NK-92 (cell line): ENCODE results near the gene ANO2.
"Not testable (repeated sequence)": the region's sequence is repeated elsewhere in the genome, so short reads cannot be mapped to it uniquely, and the experiment has no call there.

Experiments used
- DNase-seq: peaks from one replicate; lab custom pipeline; 2025; ENCODE audit not compliant: unreplicated experiment; lab: John Stamatoyannopoulos, UW

The ANO2 gene

DNA sequence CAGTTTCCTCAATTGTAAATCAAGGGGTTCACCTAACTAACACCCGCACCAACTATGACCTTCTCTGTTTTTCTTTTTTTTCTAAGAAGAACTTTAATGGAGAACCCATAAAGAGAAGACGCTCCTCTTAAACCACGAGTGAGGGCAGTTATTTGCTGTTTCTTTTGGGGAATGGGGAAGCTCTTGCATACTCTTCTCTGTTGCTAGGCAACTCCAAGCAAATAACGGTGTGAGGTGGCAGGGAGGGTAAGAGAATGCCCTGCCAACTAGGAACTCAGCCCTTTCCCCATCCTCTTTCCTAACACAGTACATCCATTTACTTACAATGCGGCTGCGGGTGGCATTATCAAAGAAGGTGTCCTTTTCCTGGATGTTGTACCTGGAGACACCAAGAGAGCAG is 114.9 kb downstream of the ANO2 start:
- no peak for DNase-seq

DNA sequence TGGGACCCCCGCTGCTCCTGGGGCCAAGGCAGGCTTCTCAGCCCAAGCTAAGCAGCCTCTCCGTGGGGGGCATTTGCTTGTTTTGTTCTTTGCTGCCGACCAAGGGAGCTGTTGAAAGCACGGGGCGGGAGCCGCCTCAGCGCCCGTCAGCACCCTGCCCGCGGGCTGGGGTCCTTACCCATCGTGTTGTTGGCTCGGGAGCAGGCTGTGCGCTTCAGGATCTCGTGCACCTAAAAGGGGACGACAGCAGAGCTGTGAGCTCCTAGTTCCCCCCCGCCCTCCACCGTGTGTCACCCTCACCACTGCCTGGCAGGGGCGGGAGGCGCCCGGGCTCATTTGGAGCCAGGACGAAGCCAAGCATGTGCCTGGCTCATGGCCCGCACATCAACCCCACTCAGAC is 117.5 kb downstream of the ANO2 start:
- DNase-seq, result no peak

DNA sequence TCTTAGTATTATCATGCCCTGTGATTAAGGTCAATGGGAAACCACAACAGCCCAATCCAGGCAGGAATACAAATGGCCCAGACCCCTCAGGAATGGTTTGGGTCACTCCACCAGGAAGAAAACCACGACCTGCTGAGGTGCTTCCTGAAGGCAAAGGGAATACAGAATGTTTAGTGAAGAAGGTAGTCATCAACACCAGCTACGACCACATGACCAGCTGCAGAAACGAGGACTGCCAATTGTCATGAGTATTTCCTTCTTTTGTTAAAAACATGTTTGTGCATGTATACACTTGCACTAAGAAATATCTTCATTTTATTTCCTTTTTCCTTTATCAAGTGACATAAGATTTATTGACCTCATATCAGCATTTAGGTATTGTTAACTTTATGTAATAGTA is 119.3 kb downstream of the ANO2 start:
- not testable (repeated sequence) for DNase-seq

DNA sequence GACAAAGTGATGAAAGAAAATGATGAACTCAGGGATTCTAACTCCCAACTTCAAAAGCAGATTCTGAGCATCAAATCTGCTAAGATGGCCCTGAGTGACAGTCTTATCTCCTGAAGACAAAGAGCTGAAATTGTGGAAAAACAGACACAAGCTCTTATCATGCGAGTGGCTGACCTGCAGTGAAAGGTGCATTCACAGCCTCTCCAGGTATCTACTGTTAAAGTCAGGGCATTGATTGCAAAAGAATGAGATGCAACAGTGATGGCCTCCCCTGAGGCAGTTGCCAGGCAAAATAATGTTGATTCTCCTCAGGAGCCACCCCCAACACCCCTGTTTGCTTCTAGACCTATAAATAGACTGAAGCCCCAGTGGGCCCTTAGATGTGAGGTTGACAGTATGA is 126.2 kb downstream of the ANO2 start:
- DNase-seq, result not testable (repeated sequence)

DNA sequence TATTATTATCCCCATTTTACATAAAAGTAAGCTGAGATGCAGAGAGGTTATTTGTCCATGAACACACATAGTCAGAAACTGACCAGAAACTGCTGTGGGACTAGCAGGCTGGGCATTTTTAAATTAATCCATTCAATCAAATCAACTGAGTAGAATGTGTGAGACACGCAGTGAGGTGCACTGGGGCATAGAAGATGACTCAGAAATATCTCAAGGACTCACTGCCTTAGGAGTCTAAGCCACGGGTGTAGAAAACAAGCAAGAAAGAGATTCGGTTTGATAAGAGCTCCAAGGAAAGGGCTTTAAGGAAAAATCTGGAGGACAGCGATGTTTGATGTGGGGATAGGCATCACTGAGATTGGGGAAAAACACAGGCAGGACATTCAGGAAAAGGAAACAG is 127.8 kb downstream of the ANO2 start:
- DNase-seq, result no peak

DNA sequence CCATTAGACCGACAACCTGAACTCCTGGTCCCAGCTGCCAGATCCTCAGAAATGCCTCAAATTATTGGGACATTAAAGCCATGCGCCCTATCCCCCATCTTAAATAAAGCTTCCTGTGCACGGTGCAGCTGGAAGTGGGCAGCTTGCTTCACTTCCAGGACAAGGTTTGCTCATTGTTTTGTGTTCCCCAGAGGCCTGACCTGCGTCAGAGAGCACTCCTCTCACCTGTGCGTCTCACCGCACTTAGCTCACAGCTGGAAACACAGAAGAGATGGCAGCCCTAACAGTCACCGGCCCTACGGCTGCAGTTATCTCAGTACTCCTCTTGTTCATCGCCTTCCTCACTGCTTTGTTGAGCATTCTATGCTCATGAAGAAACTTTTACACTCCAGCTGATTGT is 135.5 kb downstream of the ANO2 start:
- no peak for DNase-seq

DNA sequence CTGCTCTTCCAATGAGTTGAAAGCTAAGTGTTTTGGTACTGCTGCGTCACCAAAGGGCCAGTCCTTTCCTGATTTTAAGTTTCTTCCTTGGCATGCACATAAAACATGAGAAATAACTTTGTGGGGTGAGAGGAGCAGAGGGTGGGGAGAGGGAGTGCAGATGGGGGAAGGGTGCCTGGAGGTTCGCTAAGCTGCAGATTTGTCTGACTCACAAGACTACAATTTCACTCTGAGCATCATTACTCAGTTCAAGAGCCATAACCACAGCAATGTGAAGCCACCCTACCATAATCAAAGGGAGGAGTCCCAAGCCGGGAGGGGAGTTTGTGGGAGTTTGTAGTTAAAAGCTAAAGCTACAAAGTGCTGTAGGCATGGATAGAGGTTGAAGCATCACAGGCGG is 136.1 kb downstream of the ANO2 start:
- DNase-seq, result no peak

DNA sequence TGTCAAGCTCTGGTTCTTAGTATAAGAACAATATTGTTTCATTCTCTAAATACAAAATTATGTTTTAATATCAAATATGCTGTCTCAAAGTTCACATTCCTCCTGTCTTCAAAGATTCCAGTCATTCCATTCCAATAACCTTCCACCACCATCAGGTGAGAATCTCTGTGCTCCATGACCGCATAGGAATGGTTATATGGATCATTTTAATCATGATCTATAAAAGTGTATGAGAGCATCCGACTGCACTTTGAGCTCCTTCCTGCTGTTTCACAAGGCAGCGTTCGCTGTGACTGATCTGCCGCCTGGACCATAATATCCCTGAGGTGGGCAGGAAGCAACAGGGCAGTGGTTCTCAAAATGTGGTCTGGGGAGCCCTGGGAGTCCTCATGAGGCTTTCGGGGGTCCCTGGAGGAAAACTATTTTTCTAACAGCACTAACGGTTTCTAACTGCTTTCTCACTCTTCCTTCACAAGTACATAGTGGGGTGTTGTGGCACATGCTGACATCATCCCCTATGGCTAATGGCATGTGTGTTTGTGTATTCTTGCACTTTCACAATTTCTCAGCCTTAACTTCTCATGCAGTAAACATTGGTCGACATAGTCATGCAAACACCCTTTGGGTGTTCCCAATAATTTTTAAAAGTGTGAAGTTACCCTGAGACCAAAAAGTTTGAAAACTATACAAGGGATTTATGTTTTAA is 137.4 kb downstream of the ANO2 start:
- no peak for DNase-seq

DNA sequence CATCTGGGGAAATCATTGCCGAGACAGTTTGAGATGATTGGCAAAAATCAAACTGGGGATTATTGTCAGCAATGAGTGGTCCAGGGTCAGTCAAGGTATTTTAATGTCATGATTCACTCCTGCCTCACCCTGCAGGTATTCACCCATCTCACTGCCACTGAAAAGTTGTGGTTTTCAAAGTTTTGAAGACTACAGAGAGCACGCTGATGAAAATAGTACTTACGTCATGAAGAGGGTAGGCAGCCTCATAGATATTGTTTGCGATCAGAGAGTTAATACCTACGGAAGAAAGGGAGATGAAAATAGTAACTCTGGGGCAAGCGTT is 138.0 kb downstream of the ANO2 start:
- no peak for DNase-seq

DNA sequence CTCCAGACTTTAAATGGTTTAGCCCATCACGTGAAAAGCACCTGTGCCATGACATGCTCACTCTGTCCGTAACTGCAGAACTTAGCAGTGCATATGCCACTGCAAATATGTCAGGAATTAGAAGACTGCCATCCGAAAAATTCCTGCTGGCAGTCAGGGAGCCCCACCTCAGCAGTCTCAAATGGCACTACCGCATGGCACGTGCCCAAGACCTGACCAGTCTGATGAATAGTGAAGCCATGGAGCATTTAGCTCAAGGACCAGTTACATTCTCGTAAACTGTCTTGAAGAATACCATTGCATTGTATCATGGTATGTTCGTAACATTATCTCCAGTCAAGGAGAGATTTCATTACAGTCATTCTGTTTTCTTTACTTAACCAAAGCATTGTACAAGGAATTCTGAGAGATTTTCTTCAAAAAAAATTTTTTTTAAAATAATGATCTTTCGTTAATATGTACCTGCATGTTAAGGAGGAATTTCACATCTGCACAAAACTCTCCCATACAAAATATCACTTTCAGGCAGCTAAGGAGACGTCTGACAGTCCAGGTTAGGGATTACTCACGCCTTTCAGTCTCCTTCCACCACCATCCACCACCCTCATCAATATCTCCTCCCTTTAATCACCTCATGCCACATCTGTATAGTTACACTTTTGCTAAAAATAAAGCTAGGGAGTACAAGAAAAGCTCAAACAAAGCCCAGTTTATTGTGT is 138.5 kb downstream of the ANO2 start:
- DNase-seq, result no peak

DNA sequence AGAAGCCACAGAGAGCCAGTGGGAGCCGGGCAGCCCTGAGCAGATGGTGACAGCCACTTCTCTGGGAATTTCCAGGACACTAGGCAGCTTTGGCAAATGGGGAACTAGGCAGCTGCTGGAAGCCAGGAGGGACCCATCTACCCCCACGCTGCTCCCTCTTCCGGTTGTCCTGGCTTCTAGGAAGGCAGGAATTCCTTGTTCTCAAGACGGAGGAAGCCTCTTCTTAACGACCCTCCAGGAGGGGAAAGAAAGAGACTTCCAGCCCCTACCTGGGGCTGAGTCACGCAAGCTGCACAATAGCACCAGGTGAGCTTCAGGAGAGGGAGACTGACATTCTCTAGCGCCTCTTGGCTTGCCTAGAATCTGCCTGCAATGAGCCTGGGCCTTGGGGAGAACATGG is 141.5 kb downstream of the ANO2 start:
- DNase-seq, result no peak

DNA sequence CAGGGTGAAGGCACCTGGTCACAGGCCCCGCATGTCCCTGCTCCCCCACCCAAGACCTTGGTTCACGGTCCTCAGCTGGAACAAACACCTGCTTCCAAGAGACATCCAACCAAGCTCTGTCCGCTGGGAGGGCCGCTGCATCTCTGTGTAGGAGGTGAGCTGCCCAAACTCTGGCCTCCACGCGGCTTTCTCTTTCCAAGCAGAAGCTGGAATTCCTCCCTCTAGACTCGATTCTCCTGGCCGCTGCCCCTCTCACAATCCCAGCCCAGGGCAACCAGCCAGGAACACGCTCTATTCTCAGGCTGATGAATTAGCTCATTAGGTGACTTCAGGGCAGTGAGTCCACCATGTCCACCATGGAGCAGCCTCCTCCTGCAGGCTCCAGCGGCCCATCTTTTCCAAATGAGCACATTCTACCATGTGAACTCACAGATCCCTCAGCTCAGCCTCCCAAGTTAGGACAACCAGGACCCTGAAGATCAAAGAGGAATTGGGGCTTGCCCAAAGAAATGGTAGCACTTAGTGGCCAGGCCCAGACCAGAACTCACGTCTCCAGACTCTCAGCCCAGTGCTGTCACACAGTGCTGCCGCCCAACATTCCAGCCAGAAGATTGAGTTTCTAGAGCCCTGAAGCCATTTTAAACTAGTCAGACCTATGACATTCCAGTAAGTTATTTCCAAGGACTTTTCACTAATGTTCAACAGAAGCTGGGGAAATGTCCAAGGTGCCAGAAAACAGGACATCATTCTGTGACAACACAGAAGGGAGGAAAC is 146.6 kb downstream of the ANO2 start:
- DNase-seq, result no peak

DNA sequence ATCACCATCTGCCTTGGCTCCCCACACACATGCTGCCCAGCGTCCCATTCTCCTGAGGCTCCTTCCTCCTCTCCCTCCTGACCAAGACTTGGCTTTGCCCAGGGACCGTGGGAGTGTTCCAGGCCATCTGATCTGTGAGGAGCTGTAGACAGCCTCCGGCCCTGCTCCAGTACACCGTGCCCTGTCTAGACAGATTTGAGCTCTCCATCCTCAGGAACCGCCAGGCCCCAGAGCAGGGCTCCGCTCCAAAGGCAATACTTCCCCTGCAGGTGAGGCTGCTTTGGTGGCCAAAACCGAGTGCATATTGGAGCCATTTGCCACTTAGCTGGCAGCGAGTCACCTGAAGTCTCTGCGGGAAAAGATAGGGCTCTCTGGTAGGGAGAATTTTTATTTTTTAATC is 147.4 kb downstream of the ANO2 start:
- DNase-seq, result no peak

DNA sequence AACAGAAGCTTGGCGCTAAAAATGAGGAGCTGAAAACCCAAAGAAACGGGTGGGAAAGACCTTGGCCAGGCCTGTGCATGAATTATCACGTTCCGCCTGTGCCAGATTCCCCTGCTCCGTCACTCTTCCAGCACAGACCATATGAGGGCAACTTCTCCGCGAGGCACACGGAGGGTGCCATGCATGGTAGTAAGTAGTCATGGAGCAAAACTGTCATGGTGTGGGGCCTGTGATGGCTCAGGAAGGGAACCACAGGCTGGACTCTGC is 148.2 kb downstream of the ANO2 start:
- DNase-seq, result no peak

DNA sequence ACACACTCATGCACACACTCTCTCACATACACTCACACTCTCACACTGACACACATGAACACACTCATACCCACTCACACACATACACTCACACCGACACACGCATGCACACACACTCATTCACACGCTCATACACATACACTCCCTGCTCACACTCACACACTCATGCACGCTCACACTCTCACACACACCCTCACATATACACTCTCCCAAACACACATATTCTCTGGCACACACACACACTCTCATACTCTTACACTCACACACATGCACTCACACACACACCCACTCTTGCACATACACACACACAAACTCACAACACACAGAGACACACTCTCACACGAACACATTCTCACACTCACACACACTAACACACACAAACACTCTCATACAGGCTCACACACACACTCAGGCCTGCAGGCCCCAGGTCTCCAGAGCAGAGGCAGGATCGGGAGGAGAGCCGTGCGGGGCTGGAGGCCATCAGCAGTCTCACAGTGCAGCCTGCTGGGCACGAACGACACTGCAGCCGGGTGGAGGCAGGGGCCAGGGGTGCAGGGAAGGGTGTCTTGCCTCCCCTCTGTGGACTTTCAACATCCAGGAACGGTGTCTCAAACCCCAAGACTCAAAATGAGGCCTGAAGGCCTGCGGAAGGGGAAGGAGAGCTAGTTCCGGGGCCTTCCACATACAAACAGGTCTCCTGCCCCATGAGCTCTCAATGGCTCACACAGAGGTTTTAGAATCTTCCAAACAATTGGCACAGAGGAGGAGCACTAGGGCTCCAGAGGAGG is 148.7 kb downstream of the ANO2 start:
- no peak for DNase-seq

DNA sequence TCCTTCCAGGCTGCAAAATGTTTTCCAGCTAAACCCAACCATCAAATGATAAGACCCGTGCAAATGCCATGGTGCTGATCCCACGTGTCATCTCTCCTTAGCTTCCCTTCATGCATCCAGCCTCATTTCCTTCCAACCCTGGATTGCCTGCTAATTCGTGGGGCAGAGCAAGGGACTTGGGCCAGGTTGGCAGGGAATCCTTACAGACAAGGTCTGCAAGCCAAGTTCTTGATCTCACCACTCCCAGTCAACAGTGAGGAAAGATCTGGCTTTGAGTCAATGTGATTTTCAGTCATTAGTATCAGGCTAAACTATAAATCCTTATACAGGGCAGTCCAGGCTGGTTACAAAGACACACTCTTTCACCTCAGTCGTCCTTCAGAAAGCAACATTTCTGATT is 150.9 kb downstream of the ANO2 start:
- no peak for DNase-seq

DNA sequence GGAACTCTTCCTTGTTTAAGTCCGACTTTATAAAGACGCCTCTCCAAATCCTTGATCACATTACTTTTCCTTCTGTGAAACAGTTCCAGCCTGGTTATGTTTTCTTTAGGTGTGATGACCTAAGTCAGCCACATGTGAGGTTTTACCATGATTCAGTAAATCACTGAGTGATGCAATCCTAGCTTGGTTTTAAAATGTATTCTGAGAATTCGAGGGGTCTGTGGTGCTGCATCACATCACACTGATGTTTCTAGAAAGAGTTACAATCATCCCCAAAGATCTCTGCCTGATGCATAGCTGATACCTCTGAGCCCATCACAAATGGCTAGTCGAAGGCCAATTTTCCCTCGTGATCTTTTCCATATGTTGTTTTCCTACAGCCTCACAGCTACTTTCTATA is 152.7 kb downstream of the ANO2 start:
- DNase-seq, result no peak

DNA sequence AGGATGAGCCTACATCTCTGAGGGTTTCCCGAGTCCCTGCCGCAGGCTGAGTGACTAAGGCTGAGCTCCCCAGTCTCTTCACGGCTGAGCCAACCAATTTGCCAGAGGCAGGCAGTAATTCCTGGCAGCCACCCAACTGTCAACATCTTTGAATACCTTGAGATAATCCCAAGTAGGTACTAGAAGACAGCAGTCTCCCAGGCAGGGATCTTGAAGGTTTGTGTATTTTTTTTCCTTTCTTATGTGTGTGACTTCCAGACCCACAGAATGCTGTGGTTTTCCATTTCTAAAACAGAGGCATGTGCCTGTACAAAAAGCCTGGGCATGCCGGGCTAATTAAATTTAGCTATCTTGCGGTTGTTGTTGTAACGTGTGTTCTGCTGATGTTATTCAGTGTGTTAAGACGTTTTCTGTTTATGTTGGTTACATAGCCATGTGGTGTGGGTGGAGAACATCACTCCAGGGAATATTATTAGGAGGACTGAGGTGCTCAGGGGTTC is 155.5 kb downstream of the ANO2 start:
- DNase-seq, result no peak

DNA sequence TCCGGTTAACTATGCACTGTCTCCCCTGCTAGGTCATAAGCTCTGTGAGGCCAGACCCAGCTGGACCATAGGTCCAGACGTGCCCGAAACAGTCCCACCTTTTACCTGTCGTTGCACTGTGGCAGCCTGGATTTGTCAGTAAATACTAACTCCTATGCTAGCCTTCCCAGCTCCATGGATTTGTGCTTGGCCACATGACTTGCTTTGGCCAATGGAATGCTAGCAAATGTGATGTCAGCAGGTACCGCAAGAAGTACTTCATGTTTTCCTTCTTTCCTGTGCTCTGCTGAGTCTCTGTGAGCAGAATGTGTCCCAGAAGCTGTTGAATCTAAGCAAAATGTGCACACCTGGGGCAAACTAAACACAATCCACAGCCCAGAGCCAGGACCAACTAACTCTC is 157.2 kb downstream of the ANO2 start:
- no peak for DNase-seq

DNA sequence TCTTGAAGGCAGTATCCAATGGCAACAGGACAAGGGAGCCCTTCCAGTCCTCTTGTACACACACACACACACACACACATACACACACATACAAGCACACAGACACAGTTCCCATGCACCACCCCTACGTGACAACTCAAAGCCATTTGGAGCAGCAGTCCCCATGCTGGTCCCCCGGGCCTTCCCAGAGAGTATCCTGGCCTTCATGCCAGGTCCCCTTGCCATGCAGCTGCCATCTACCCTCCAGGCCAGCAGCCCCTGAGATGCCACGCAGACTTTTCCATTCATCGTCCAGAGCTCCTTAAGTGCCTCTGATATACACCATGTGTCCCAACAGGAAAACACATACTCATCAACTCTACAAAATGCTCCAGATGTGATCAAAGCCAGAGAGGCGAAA is 159.5 kb downstream of the ANO2 start:
- no peak for DNase-seq

DNA sequence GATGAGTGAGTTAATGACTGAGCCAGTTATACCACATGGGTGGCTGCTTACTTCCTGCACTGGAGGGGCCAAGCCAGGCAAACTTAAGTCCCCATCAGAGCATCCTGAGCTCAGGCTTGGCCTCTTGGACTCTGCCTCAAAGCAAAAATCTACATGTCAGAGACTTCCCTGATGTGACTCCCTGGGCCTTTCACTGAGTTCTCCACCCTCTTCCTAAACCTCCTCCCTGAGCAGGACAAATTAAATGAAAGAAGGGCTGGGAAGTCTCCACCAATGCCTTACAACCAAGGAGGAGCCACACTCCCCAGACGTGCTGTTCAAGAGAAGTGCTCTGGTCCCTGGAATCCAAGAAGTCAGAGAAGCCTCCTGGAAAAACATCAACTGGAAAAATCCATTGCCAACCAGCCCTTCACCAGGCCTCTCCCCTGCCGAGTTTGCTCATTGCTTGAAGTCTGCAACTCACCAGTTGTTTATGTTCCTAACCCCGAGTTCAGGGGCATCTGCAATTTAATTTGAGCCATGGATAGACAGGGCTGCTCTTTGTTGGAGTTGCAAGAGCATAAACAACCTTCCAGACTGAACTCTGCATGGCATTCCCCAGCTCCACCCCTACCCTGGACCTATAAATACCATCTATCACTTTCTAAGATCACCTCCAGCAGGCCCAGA is 160.5 kb downstream of the ANO2 start:
- DNase-seq, result no peak
